ENCODE data around the gene MIPOL1.

Gene MIPOL1

DNA sequence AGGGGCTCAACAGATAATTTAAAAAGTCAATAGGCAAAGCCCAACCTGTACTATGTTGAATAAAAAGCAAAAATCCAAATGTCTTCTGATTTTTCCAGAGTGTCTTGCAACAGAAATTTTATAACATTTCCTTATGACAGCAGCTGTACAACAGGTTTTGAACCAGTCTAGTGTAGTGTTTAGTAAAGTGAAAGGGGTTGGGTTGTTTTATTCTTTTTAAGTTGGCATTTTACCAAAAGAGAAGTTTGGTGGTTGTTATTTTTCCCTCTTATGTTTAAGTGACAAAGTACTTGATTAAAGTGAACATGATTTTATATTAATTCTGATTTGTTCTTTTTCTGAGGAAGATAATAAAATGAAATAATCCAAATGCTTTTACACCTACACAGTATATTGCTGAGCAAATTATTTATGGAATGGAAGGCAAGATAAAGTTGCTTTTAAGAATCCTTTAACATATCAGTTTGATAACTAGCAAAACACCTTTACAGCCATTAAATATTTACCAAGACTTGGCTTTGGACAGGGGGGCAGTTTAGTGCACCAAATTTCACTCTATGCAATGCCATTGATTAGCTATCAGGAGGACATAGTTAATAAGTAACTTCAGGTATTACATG lies 268.4 kb downstream of the MIPOL1 start:
- Histone ChIP-seq H3K27ac (ENCODE audit: low read depth, low read length) (no peak overlapping the region), H3K9ac (ENCODE audit: low read depth, low read length) (no peak overlapping the region), H3K9me3 (ENCODE audit: insufficient read depth, low read depth, low read length) (peaks cover 4% of the 10 kb centered on the region; the same call in 1 of the 2 replicates), H3K4me1 (ENCODE audit: insufficient read depth, low read length) (no peaks in the 10 kb centered on the region), H3K27me3 (ENCODE audit: insufficient read depth, low read length) (no peaks in the 10 kb centered on the region), H3K36me3 (ENCODE audit: insufficient read depth, low read length) (no peaks in the 10 kb centered on the region), H3K4me3 (ENCODE audit: low read length) (no peak overlapping the region)

DNA sequence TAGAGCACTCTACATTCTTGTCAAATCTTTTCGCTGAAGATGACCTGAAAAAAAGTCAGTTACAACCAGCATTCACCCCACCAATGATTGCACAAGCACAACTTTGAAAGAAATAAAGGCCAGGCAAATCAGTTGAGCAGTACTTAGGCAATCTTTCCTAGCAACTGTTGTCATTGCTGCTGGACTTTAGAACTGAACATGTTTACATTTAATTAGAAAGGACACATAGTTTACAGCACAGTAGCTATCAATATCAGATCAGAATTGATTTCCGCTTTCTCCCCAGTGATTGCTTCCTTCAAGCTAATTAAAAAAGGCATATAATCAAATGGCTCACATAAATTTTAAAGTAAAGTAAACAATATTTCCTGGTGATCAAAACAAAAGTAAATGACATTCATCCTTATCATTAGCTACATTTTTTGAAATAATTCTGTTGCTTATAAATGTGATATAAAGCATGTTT lies 268.9 kb downstream of the MIPOL1 start:
- Histone ChIP-seq H3K36me3 (ENCODE audit: insufficient read depth, low read length) (no peaks in the 10 kb centered on the region), H3K27ac (ENCODE audit: low read depth, low read length) (no peak overlapping the region), H3K4me1 (ENCODE audit: insufficient read depth, low read length) (no peaks in the 10 kb centered on the region), H3K9me3 (ENCODE audit: insufficient read depth, low read depth, low read length) (no peaks in the 10 kb centered on the region; the same call in 1 of the 2 replicates), H3K4me3 (ENCODE audit: low read length) (no peak overlapping the region), H3K9ac (ENCODE audit: low read depth, low read length) (no peak overlapping the region), H3K27me3 (ENCODE audit: insufficient read depth, low read length) (no peaks in the 10 kb centered on the region)
- WGBS, result 91% methylated on average over 2 of the region's 2 CpGs

DNA sequence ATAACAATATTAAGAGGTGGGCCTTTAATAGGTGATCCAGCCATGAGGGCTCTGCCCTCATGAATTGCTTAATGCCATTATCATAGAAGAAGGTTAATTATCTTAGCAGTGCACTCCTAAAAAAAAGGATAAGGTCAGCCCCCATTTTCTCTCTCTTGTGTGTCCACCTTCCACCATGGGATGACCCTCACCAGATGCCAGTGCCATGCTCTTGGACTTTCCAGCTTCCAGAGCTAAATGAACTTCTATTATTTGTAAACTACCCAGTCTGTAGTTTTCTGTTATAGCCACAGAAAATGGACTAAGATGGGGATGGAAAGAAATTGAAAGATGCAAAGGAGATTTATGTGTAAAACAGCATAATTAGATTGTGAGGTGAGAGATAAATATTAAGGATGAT lies 271.9 kb downstream of the MIPOL1 start:
- no peak overlapping the region for H3K9ac ChIP-seq (ENCODE audit: low read depth, low read length)
- no peak overlapping the region for H3K4me3 ChIP-seq (ENCODE audit: low read length)
- H3K27me3 ChIP-seq (ENCODE audit: insufficient read depth, low read length), result no peaks in the 10 kb centered on the region
- no peaks in the 10 kb centered on the region for H3K36me3 ChIP-seq (ENCODE audit: insufficient read depth, low read length)
- no peak overlapping the region for H3K27ac ChIP-seq (ENCODE audit: low read depth, low read length)
- no peaks in the 10 kb centered on the region; the same call in 1 of the 2 replicates for H3K9me3 ChIP-seq (ENCODE audit: insufficient read depth, low read depth, low read length)
- H3K4me1 ChIP-seq (ENCODE audit: insufficient read depth, low read length), result peaks cover 3% of the 10 kb centered on the region; the same call in 1 of the 2 replicates

DNA sequence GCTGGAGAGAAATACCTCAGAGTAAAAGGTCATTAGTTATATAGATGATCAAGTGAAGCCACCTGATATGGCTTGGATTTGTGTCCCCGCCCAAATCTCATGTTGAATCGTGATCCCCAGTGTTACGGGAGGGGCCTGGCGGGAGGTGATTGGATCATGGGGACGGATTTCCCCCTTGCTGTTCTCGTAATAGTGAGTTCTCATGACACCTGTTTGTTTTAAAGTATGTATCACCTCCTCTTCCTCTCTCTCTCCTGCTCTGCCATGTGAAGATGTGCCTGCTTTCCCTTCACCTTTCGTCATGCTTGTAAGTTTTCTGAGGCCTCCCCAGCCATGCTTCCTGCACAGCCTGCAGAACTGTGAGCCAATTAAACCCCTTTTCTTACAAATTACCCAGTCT lies 272.5 kb downstream of the MIPOL1 start:
- Histone ChIP-seq H3K9ac (ENCODE audit: low read depth, low read length) (no peak overlapping the region), H3K9me3 (ENCODE audit: insufficient read depth, low read depth, low read length) (no peaks in the 10 kb centered on the region; the same call in 1 of the 2 replicates), H3K4me3 (ENCODE audit: low read length) (no peak overlapping the region), H3K27ac (ENCODE audit: low read depth, low read length) (no peak overlapping the region), H3K27me3 (ENCODE audit: insufficient read depth, low read length) (no peaks in the 10 kb centered on the region), H3K36me3 (ENCODE audit: insufficient read depth, low read length) (no peaks in the 10 kb centered on the region), H3K4me1 (ENCODE audit: insufficient read depth, low read length) (peaks cover 3% of the 10 kb centered on the region; the same call in 1 of the 2 replicates)
- WGBS, result 94% methylated on average over 7 of the region's 7 CpGs

DNA sequence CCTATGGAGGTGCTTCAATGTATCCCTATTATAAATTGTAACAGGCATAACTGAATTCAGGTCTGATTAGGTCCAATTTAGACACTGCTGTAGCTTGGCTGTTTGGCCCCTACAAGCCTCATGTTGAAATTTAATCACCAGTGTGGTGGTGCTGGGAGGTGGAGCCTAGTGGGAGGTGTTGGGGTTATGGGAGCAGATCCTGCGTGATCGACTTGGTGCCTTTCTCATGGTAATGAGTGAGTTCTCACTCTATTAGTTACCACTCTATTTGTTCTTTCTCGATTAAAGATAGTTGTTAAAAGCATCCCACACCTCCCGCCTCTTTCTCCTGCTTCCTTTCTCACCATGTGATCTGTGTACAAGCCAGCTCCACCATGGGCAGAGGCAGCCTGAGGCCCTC lies 275.2 kb downstream of the MIPOL1 start:
- H3K36me3 ChIP-seq (ENCODE audit: insufficient read depth, low read length), result no peaks in the 10 kb centered on the region
- peaks cover 3% of the 10 kb centered on the region; the same call in 1 of the 2 replicates for H3K4me1 ChIP-seq (ENCODE audit: insufficient read depth, low read length)
- no peak overlapping the region for H3K9ac ChIP-seq (ENCODE audit: low read depth, low read length)
- H3K4me3 ChIP-seq (ENCODE audit: low read length), result no peak overlapping the region
- H3K9me3 ChIP-seq (ENCODE audit: insufficient read depth, low read depth, low read length), result no peaks in the 10 kb centered on the region; the same call in 1 of the 2 replicates
- WGBS, result 79% methylated on average over 2 of the region's 4 CpGs
- H3K27me3 ChIP-seq (ENCODE audit: insufficient read depth, low read length), result no peaks in the 10 kb centered on the region
- H3K27ac ChIP-seq (ENCODE audit: low read depth, low read length), result no peak overlapping the region

DNA sequence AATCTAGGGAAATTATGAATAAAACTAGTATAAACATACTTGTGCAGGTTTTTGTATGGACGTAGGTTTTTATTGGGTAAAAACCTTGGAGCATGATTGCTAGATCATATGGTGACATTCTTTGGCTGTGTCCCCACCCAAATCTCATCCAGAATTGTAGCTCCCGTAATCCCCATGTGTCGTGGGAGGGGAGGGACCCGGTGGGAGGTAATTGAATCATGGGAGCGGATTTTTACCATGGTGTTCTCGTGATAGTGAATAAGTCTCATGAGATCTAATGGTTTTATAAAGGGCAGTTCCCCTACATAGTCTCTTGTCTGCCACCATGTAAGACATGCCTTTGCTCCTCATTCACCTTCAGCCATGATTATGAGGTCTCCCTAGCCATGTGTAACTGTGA lies 276.5 kb downstream of the MIPOL1 start:
- H3K4me1 ChIP-seq (ENCODE audit: insufficient read depth, low read length), result peaks cover 3% of the 10 kb centered on the region; the same call in 1 of the 2 replicates
- no peaks in the 10 kb centered on the region for H3K36me3 ChIP-seq (ENCODE audit: insufficient read depth, low read length)
- no peak overlapping the region for H3K9ac ChIP-seq (ENCODE audit: low read depth, low read length)
- H3K27me3 ChIP-seq (ENCODE audit: insufficient read depth, low read length), result no peaks in the 10 kb centered on the region
- H3K9me3 ChIP-seq (ENCODE audit: insufficient read depth, low read depth, low read length), result no peaks in the 10 kb centered on the region; the same call in 1 of the 2 replicates
- no peak overlapping the region for H3K27ac ChIP-seq (ENCODE audit: low read depth, low read length)
- 97% methylated on average over 6 of the region's 6 CpGs for WGBS
- H3K4me3 ChIP-seq (ENCODE audit: low read length), result no peak overlapping the region

DNA sequence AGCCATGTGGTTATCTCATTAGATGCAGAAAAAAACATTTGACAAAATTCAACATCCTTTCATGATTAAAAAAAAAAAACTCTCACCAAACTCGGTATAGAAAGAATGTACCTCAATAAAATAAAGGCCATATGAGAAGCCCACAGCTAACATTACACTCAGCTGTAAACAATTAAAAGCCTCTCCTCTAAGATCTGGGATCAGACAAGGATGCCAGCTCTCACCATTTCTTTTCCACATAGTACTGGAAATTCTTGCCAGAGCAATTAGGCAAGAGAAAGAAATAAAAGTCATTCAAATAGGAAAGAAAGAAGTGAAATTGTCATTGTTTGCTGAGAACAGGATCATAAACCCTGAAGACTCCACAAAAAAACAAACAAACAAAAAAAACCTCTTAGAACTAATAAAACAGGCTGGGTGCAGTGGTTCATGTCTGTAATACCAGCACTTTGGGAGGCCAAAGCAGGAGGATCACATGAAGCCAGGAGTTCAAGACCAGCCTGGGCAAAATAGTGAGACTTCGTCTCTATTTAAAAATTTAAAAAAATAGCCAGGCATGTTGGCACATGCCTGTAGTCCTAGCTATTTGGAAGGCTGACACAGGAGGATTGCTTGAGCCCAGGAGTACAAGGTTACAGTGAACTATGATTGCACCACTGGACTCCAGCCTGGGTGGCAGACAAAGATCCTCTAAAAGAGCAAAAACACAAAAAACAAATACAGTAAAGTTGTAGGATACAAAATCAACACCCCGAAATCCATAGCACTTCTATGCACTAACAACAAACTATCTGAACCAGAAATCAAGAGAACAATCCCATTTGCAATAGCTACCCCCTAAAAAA lies 282.9 kb downstream of the MIPOL1 start:
- Histone ChIP-seq H3K9ac (ENCODE audit: low read depth, low read length) (no peak overlapping the region), H3K27ac (ENCODE audit: low read depth, low read length) (no peak overlapping the region), H3K36me3 (ENCODE audit: insufficient read depth, low read length) (no peaks in the 10 kb centered on the region), H3K27me3 (ENCODE audit: insufficient read depth, low read length) (no peaks in the 10 kb centered on the region), H3K4me3 (ENCODE audit: low read length) (no peak overlapping the region), H3K9me3 (ENCODE audit: insufficient read depth, low read depth, low read length) (no peaks in the 10 kb centered on the region; the same call in 1 of the 2 replicates), H3K4me1 (ENCODE audit: insufficient read depth, low read length) (no peaks in the 10 kb centered on the region)
- 88% methylated on average over 3 of the region's 3 CpGs for WGBS

DNA sequence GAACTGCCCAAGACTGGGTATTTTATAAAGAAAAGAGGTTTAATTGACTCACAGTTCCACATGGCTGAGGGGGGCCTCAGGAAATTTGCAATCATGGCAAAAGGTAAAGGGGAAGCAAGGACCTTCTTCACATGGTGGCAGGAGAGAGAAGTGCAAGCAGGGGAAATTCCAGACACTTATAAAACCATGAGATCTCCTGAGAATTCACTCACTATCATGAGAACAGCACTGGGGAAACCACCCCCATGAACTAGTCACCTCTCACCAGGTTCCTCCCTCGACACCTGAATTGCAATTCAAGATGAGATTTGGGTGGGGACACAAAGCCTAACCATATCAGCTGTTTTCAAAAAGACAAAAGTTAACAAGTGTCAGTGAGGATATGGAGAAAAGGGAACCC lies 284.7 kb downstream of the MIPOL1 start:
- WGBS, result 93% methylated on average over 1 of the region's 1 CpG
- Histone ChIP-seq H3K9me3 (ENCODE audit: insufficient read depth, low read depth, low read length) (no peaks in the 10 kb centered on the region), H3K9ac (ENCODE audit: low read depth, low read length) (no peak overlapping the region), H3K27ac (ENCODE audit: low read depth, low read length) (no peak overlapping the region), H3K27me3 (ENCODE audit: insufficient read depth, low read length) (no peaks in the 10 kb centered on the region), H3K4me3 (ENCODE audit: low read length) (no peak overlapping the region), H3K36me3 (ENCODE audit: insufficient read depth, low read length) (no peaks in the 10 kb centered on the region), H3K4me1 (ENCODE audit: insufficient read depth, low read length) (no peaks in the 10 kb centered on the region)

DNA sequence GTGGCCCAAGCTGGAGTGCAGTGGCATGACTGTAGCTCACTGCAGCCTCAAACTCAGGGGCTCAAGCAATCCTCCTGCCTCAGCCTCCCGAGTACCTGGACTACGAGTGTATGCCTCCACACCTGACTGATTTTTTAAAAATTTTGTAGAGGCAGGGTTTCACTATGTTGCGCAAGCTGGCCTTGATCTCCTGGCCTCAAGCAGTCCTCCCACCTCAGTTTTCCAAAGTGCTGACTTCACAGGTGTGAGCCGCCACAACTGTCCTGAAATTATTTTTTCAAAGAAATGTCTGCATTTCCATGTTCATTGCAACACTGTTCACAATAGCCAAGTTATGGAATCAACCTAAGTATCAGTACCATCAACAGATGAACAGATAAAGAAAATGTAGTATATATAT lies 285.9 kb downstream of the MIPOL1 start:
- no peaks in the 10 kb centered on the region for H3K36me3 ChIP-seq (ENCODE audit: insufficient read depth, low read length)
- WGBS, result 97% methylated on average over 4 of the region's 4 CpGs

DNA sequence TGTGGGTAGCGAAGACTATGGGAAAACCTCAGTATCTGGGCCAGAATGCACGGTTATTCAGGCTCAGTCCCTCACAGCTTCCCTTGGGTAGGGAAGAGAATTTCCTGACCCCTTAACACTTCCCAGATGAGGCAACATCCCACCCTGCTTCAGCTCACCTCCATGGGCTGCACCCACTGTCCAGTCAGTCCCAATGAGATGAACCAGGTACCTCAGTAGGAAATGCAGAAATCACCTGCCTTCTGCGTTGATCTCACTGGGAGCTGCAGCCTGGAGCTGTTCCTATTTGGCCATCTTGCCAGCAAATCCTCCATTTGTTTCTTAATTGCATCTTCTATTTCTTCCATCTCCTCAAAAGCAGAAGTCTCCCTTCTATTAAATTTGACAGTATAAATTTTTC lies 292.9 kb downstream of the MIPOL1 start:
- no peaks in the 10 kb centered on the region for H3K9me3 ChIP-seq (ENCODE audit: insufficient read depth, low read depth, low read length)
- H3K9ac ChIP-seq (ENCODE audit: low read depth, low read length), result no peak overlapping the region
- no peaks in the 10 kb centered on the region for H3K27me3 ChIP-seq (ENCODE audit: insufficient read depth, low read length)
- no peak overlapping the region for H3K4me3 ChIP-seq (ENCODE audit: low read length)
- no peak overlapping the region for H3K27ac ChIP-seq (ENCODE audit: low read depth, low read length)
- WGBS, result 92% methylated on average over 3 of the region's 3 CpGs
- no peaks in the 10 kb centered on the region for H3K4me1 ChIP-seq (ENCODE audit: insufficient read depth, low read length)
- no peaks in the 10 kb centered on the region for H3K36me3 ChIP-seq (ENCODE audit: insufficient read depth, low read length)

More for the DNA sequence above, 285.9 kb downstream of the MIPOL1 start:
- Histone ChIP-seq H3K27ac (ENCODE audit: low read depth, low read length) (no peak overlapping the region), H3K27me3 (ENCODE audit: insufficient read depth, low read length) (no peaks in the 10 kb centered on the region), H3K4me3 (ENCODE audit: low read length) (no peak overlapping the region), H3K9me3 (ENCODE audit: insufficient read depth, low read depth, low read length) (no peaks in the 10 kb centered on the region), H3K4me1 (ENCODE audit: insufficient read depth, low read length) (no peaks in the 10 kb centered on the region), H3K9ac (ENCODE audit: low read depth, low read length) (no peak overlapping the region)

DNA sequence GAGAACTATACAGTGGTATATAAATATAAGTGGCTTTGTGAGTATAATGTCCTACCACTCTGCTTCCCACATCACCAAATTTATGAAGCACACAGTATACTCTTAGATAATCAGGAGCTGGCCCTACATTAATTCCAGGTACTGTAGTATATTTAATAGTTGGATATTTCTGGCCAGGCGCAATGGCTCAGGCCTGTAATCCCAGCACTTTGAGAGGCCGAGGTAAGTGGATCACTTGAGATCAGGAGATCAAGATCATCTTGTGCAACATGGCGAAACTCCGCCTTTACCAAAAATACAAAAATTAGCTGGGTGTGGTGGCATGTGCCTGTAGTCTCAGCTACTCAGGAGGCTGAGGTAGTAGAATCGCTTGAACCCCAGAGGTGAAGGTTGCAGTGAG lies 293.3 kb downstream of the MIPOL1 start:
- H3K36me3 ChIP-seq (ENCODE audit: insufficient read depth, low read length), result no peaks in the 10 kb centered on the region
- H3K27me3 ChIP-seq (ENCODE audit: insufficient read depth, low read length), result no peaks in the 10 kb centered on the region
- WGBS, result 95% methylated on average over 5 of the region's 5 CpGs
- no peaks in the 10 kb centered on the region for H3K9me3 ChIP-seq (ENCODE audit: insufficient read depth, low read depth, low read length)
- no peaks in the 10 kb centered on the region for H3K4me1 ChIP-seq (ENCODE audit: insufficient read depth, low read length)
- H3K9ac ChIP-seq (ENCODE audit: low read depth, low read length), result no peak overlapping the region
- H3K27ac ChIP-seq (ENCODE audit: low read depth, low read length), result no peak overlapping the region
- no peak overlapping the region for H3K4me3 ChIP-seq (ENCODE audit: low read length)

All from HUES64 (cell line).